Hepatocyte (in vitro differentiated cells): ENCODE results near the gene TAS2R19. TPM values are rescaled to one million over a fixed set of nuclear protein-coding genes. Genes with fewer than 3 reads are reported as not detected.
"Not testable (repeated sequence)": the region's sequence is repeated elsewhere in the genome, so short reads cannot be mapped to it uniquely, and the experiment has no call there.

ENCODE experiments used
- DNase-seq: peaks from one replicate; pipeline ENCODE4 v3.0.0-alpha.2; 2016; ENCODE audit warnings: low spot score
- H2AFZ ChIP-seq: fragments of 200-600 bp; sonication (generic); 2 replicates; pipeline ENCODE4 v1.6.0; 2016; ENCODE audit warnings: antibody characterized with exemption, mild to moderate bottlenecking
- H3K27ac ChIP-seq: fragments of 200-600 bp; sonication (generic); 2 replicates; pipeline ENCODE4 v1.5.1; 2016; ENCODE audit warnings: mild to moderate bottlenecking
- H3K27me3 ChIP-seq: fragments of 200-600 bp; sonication (generic); 2 replicates; pipeline ENCODE4 v1.6.1; 2016
- H3K36me3 ChIP-seq: fragments of 200-600 bp; sonication (generic); replicated peaks from 2 replicates; pipeline ENCODE4 v1.5.1; 2016; ENCODE audit warnings: low read depth; ENCODE audit not compliant: insufficient read depth
- H3K4me1 ChIP-seq: fragments of 200-600 bp; sonication (generic); 2 replicates; pipeline ENCODE4 v1.5.1; 2016; ENCODE audit warnings: mild to moderate bottlenecking, moderate library complexity; ENCODE audit not compliant: insufficient read depth
- H3K4me2 ChIP-seq: fragments of 200-600 bp; sonication (generic); 2 replicates; pipeline ENCODE4 v1.6.0; 2016
- H3K4me3 ChIP-seq: fragments of 200-600 bp; sonication (generic); 2 replicates; pipeline ENCODE4 v1.5.1; 2016; ENCODE audit warnings: mild to moderate bottlenecking
- H3K79me2 ChIP-seq: fragments of 200-600 bp; sonication (generic); 2 replicates; pipeline ENCODE4 v1.6.0; 2017; ENCODE audit warnings: mild to moderate bottlenecking
- H3K9me2 ChIP-seq: fragments of 200-600 bp; sonication (generic); replicated peaks from 2 replicates; pipeline ENCODE4 v1.6.0; 2017; ENCODE audit warnings: mild to moderate bottlenecking; ENCODE audit not compliant: insufficient read depth
- H3K9me3 ChIP-seq: fragments of 200-600 bp; sonication (generic); 2 replicates; pipeline ENCODE4 v1.5.1; 2016; ENCODE audit warnings: low read depth, mild to moderate bottlenecking
- H4K20me1 ChIP-seq: fragments of 200-600 bp; sonication (generic); 2 replicates; pipeline ENCODE4 v1.6.0; 2016; ENCODE audit warnings: mild to moderate bottlenecking; ENCODE audit not compliant: insufficient read depth, poor library complexity, severe bottlenecking
- CTCF ChIP-seq: fragments of 200-600 bp; sonication (generic); IDR thresholded peaks from 2 replicates; pipeline ENCODE4 v1.5.1; 2016; ENCODE audit warnings: antibody characterized with exemption, mild to moderate bottlenecking; ENCODE audit not compliant: poor library complexity
- EZH2 ChIP-seq: fragments of 200-600 bp; sonication (generic); IDR thresholded peaks from 2 replicates; pipeline ENCODE4 v1.6.1; 2016; ENCODE audit warnings: antibody characterized with exemption, mild to moderate bottlenecking, borderline replicate concordance
- EZH2phosphoT487 ChIP-seq: fragments of 200-600 bp; sonication (generic); IDR thresholded peaks from one replicate; pipeline ENCODE4 v1.6.1; 2018; ENCODE audit warnings: antibody characterized with exemption, mild to moderate bottlenecking, low read depth, moderate library complexity; ENCODE audit not compliant: unreplicated experiment, severe bottlenecking
- WGBS: methylation state at CpG from one replicate; pipeline ENCODE4 v1.1.6; 2016; ENCODE audit warnings: low lambda C conversion rate; ENCODE audit errors: missing lambda C conversion rate; 5-methylcytosine and 5-hydroxymethylcytosine counted together
- polyA plus RNA-seq: library from polyadenylated mRNA; unstranded; fragments of >200 nt; fragmentation: Nextera tagmentation; extraction: Ambion mirVana; gene quantifications from 2 replicates; pipeline ENCODE4 v1.2.1, GENCODE V29; 2016
- total RNA-seq: library from RNA; depleted of rRNA; stranded (reverse); fragments of >200 nt; gene quantifications from 2 replicates; pipeline ENCODE4 v1.2.3, GENCODE V29; 2014

TAS2R19 gene
- total and polyA plus RNA-seq, 2 experiments from 2014 or later: 1.4 to 7.4 TPM

- TF ChIP-seq EZH2phosphoT487 (no peak), EZH2 (no peak), CTCF (no peak)
- Histone ChIP-seq H3K9me3 (no peaks in the 10 kb centered on the region), H3K27ac (no peak overlapping the region), H3K36me3 (no peaks in the 10 kb centered on the region), H2AFZ (no peak overlapping the region), H3K4me1 (no peaks in the 10 kb centered on the region), H3K9me2 (no peaks in the 10 kb centered on the region), H3K4me3 (no peak overlapping the region), H3K4me2 (no peak overlapping the region), H3K79me2 (peaks cover 18% of the 10 kb centered on the region), H3K27me3 (no peaks in the 10 kb centered on the region), H4K20me1 (no peaks in the 10 kb centered on the region)
- DNase-seq: no peak
- 90% methylated on average over 3 of the region's 3 CpGs for WGBS
These were observed 36.6 kb upstream of the TAS2R19 start for GRCh38 chr12:11059041-11059440.

- 100% methylated on average over 2 of the region's 2 CpGs for WGBS
- H3K4me3 ChIP-seq: no peak overlapping the region
- no peaks in the 10 kb centered on the region for H4K20me1 ChIP-seq
- TF ChIP-seq EZH2phosphoT487: no peak
- no peak for DNase-seq
- H3K27ac ChIP-seq: no peak overlapping the region
- peaks cover 21% of the 10 kb centered on the region for H3K79me2 ChIP-seq
- no peak overlapping the region for H2AFZ ChIP-seq
- no peaks in the 10 kb centered on the region for H3K9me2 ChIP-seq
- no peaks in the 10 kb centered on the region for H3K27me3 ChIP-seq
- no peak overlapping the region for H3K4me2 ChIP-seq
- H3K36me3 ChIP-seq: no peaks in the 10 kb centered on the region
- H3K4me1 ChIP-seq: no peaks in the 10 kb centered on the region
- H3K9me3 ChIP-seq: peaks cover 4% of the 10 kb centered on the region
These were observed 32.9 kb upstream of the TAS2R19 start for GRCh38 chr12:11055306-11055705.

- not testable (repeated sequence) for H3K4me1 ChIP-seq, H3K27ac ChIP-seq, H3K9me2 ChIP-seq, H3K4me2 ChIP-seq, H3K36me3 ChIP-seq, H3K27me3 ChIP-seq, H3K9me3 ChIP-seq, H3K4me3 ChIP-seq, H4K20me1 ChIP-seq, H2AFZ ChIP-seq, DNase-seq
- H3K79me2 ChIP-seq: peaks cover 14% of the 10 kb centered on the region
- 99% methylated on average over 7 of the region's 7 CpGs for WGBS
These were observed 27.5 kb upstream of the TAS2R19 start for GRCh38 chr12:11049806-11050531.

GRCh38 chr12:11041366-11041765 is 18.9 kb upstream of the TAS2R19 start:
- H2AFZ ChIP-seq, DNase-seq, H3K4me1 ChIP-seq, H3K27ac ChIP-seq, H3K27me3 ChIP-seq, H3K36me3 ChIP-seq, H4K20me1 ChIP-seq, H3K9me2 ChIP-seq, H3K4me3 ChIP-seq, H3K4me2 ChIP-seq, H3K9me3 ChIP-seq: not testable (repeated sequence)
- peaks cover 23% of the 10 kb centered on the region for H3K79me2 ChIP-seq
- WGBS: 66% methylated on average over 2 of the region's 2 CpGs

GRCh38 chr12:11040162-11040561 is 17.7 kb upstream of the TAS2R19 start:
- Histone ChIP-seq H3K4me2 (no peak overlapping the region), H2AFZ (no peak overlapping the region), H3K4me1 (no peaks in the 10 kb centered on the region), H4K20me1 (no peaks in the 10 kb centered on the region), H3K27me3 (no peaks in the 10 kb centered on the region), H3K9me3 (no peaks in the 10 kb centered on the region), H3K27ac (no peak overlapping the region), H3K9me2 (no peaks in the 10 kb centered on the region), H3K36me3 (no peaks in the 10 kb centered on the region), H3K4me3 (no peak overlapping the region), H3K79me2 (peaks cover 23% of the 10 kb centered on the region)
- DNase-seq: no peak
- no peak for TF ChIP-seq CTCF
- no peak for TF ChIP-seq EZH2
- TF ChIP-seq EZH2phosphoT487: no peak
- WGBS: 90% methylated on average over 1 of the region's 1 CpG
